GM12878 (cell line): ENCODE results near the gene NOC2L. TPM values are rescaled to one million over a fixed set of nuclear protein-coding genes. Genes with fewer than 3 reads are reported as not detected.
A peak's percentile ranks its signal among the peaks of the same experiment; 100 is the strongest.

Experiments used
- ATAC-seq: fragments of 200-7000 bp; cut with Tn5 transposase; 3 replicates; pipeline ENCODE4 v1.9.1; 2020; ENCODE audit warnings: mild to moderate bottlenecking, moderate library complexity
- BruUV-seq: library from RNA; stranded (reverse); fragments of 400-500 nt; replicated peaks from 2 replicates; lab custom pipeline; 2021; lab: Mats Ljungman, UMichigan
- CTCF ChIA-PET: fragments of 300-600 bp; sonication (Branson Sonifier 250); formaldehyde crosslinking; extraction: SDS; loops from one replicate; lab custom pipeline; 2021; ENCODE audit warnings: inconsistent platforms; lab: Yijun Ruan, JAX
- POLR2A ChIA-PET: fragments of 350-600 bp; formaldehyde crosslinking; extraction: SDS; loops from one replicate; lab custom pipeline; 2021; ENCODE audit warnings: inconsistent platforms; lab: Charles Lee
- RAD21 ChIA-PET: fragments of 300-600 bp; sonication (Branson Sonifier 250); formaldehyde crosslinking; loops from one replicate; lab custom pipeline; 2023; ENCODE audit warnings: antibody characterized with exemption; ENCODE audit not compliant: unreplicated experiment; lab: Charles Lee
- SMC1A ChIA-PET: fragments of 300-600 bp; sonication (Branson Sonifier 250); formaldehyde crosslinking; loops from one replicate; lab custom pipeline; 2023; ENCODE audit not compliant: unreplicated experiment, uncharacterized antibody; lab: Charles Lee
- DNase-seq: peaks from one replicate; pipeline ENCODE4 v3.0.0-alpha.2; 2011; ENCODE audit warnings: low read depth, low spot score
- FAIRE-seq: peaks from 3 replicates; lab custom pipeline; 2011; peaks lifted over from hg19 to GRCh38; lab: Jason Lieb, UNC
- H2AFZ ChIP-seq: 2 replicates; pipeline ENCODE4 v1.6.0; 2011; ENCODE audit warnings: low read depth, low read length, control low read depth; ENCODE audit not compliant: control insufficient read depth
- H3K27ac ChIP-seq: 2 replicates; pipeline ENCODE4 v1.5.1; 2011; ENCODE audit warnings: control low read depth; ENCODE audit not compliant: control insufficient read depth, insufficient read depth
- H3K27me3 ChIP-seq, 2 experiments: replicated peaks in 1 of 2; 2 replicates each; pipeline versions ENCODE4 v1.6.0 to v1.6.1; 2011; ENCODE audit warnings: low read length in 1 of 2; ENCODE audit not compliant: control insufficient read depth in 2 of 2, insufficient read depth in 2 of 2
- H3K36me3 ChIP-seq, 2 experiments: 2 replicates each; pipeline ENCODE4 v1.5.1; 2011; ENCODE audit warnings: low read length in 1 of 2; ENCODE audit not compliant: control insufficient read depth in 2 of 2, insufficient read depth in 2 of 2
- H3K4me1 ChIP-seq: 2 replicates; pipeline ENCODE4 v1.6.1; 2011; ENCODE audit warnings: mild to moderate bottlenecking, low read length, moderate library complexity, mixed read lengths; ENCODE audit not compliant: control insufficient read depth, insufficient read depth
- H3K4me2 ChIP-seq: 2 replicates; pipeline ENCODE4 v1.6.0; 2011; ENCODE audit warnings: control low read depth; ENCODE audit not compliant: control insufficient read depth, insufficient read depth
- H3K4me3 ChIP-seq: fragments of 200-600 bp; sonication (generic); 2 replicates; pipeline ENCODE4 v1.5.1; 2016
- H3K79me2 ChIP-seq: 2 replicates; pipeline ENCODE4 v1.6.0; 2011; ENCODE audit warnings: low read length; ENCODE audit not compliant: control insufficient read depth, insufficient read depth
- H3K9ac ChIP-seq: 2 replicates; pipeline ENCODE4 v1.8.0; 2011; ENCODE audit warnings: low read length, control low read depth, mixed read lengths; ENCODE audit not compliant: control insufficient read depth, insufficient read depth
- H3K9me3 ChIP-seq: replicated peaks from 3 replicates; pipeline ENCODE4 v1.5.1; 2011; ENCODE audit warnings: mild to moderate bottlenecking, low read length; ENCODE audit not compliant: control insufficient read depth, insufficient read depth
- H4K20me1 ChIP-seq: 2 replicates; pipeline ENCODE4 v1.6.0; 2011; ENCODE audit not compliant: control insufficient read depth, insufficient read depth
- CTCF ChIP-seq, 3 experiments: IDR thresholded peaks in 2 of 3; conservative IDR thresholded peaks in 1 of 3; 2 replicates each; pipeline ENCODE4 v1.5.1; 2011; ENCODE audit warnings: low read depth in 3 of 3, low read length in 3 of 3, mild to moderate bottlenecking in 3 of 3, control low read depth in 2 of 3, moderate library complexity in 2 of 3, inconsistent platforms in 1 of 3, mixed read lengths in 1 of 3; ENCODE audit not compliant: control insufficient read depth in 2 of 3, insufficient read depth in 1 of 3; ENCODE audit errors: extremely low read depth in 1 of 3
- DPF2 ChIP-seq: fragments of 450-650 bp; IDR thresholded peaks from 2 replicates; pipeline ENCODE4 v1.6.1; 2017; ENCODE audit warnings: mild to moderate bottlenecking
- FOS ChIP-seq: IDR thresholded peaks from 3 replicates; pipeline ENCODE4 v1.6.1; 2011; ENCODE audit warnings: borderline replicate concordance; ENCODE audit not compliant: insufficient read length; ENCODE audit errors: extremely low read depth
- GABPA ChIP-seq: IDR thresholded peaks from 2 replicates; pipeline ENCODE4 v1.6.1; 2014; ENCODE audit warnings: antibody characterized with exemption, low read depth, mild to moderate bottlenecking, inconsistent platforms
- JUND ChIP-seq: IDR thresholded peaks from 2 replicates; pipeline ENCODE4 v1.6.1; 2012; ENCODE audit warnings: low read depth, mild to moderate bottlenecking, low read length, improper control_type of control experiment, moderate library complexity
- KDM1A ChIP-seq: fragments of 200-600 bp; sonication (generic); IDR thresholded peaks from 2 replicates; pipeline ENCODE4 v1.6.1; 2016; ENCODE audit warnings: borderline replicate concordance
- PBX3 ChIP-seq: IDR thresholded peaks from 2 replicates; pipeline ENCODE4 v1.6.1; 2011; ENCODE audit warnings: mild to moderate bottlenecking, low read depth, low read length, moderate library complexity; ENCODE audit not compliant: insufficient replicate concordance
- POLR2AphosphoS5 ChIP-seq: IDR thresholded peaks from 2 replicates; pipeline ENCODE4 v1.6.1; 2011; ENCODE audit warnings: mild to moderate bottlenecking, low read length, inconsistent platforms
- SMARCA5 ChIP-seq: fragments of 450-650 bp; IDR thresholded peaks from 2 replicates; pipeline ENCODE4 v1.6.1; 2017; ENCODE audit warnings: mild to moderate bottlenecking
- TAF1 ChIP-seq: IDR thresholded peaks from 2 replicates; pipeline ENCODE4 v1.6.1; 2011; ENCODE audit warnings: mild to moderate bottlenecking, low read depth, low read length, borderline replicate concordance
- WRNIP1 ChIP-seq: IDR thresholded peaks from 2 replicates; pipeline ENCODE4 v1.6.1; 2011; ENCODE audit warnings: low read depth, low read length, improper control_type of control experiment, borderline replicate concordance
- ZNF687 ChIP-seq: fragments of 450-650 bp; IDR thresholded peaks from 2 replicates; pipeline ENCODE4 v1.6.1; 2017; ENCODE audit warnings: mild to moderate bottlenecking, moderate library complexity
- WGBS: methylation state at CpG from one replicate; pipeline ENCODE4 v1.1.6; 2016; ENCODE audit warnings: low lambda C conversion rate; ENCODE audit not compliant: insufficient replicate concordance, insufficient coverage; ENCODE audit errors: missing lambda C conversion rate; 5-methylcytosine and 5-hydroxymethylcytosine counted together
- in situ Hi-C: fragments of 300-500 bp; cut with MboI; formaldehyde crosslinking; loops from 9 replicates; pipeline ENCODE4 v1.14.3; 2018; ENCODE audit warnings: mixed read lengths
- intact Hi-C: fragments of 100-400 bp; cut with micrococcal nuclease; formaldehyde crosslinking; loops from one replicate; pipeline ENCODE4 v1.14.2; 2022; ENCODE audit not compliant: unreplicated experiment
- polyA plus RNA-seq, 11 experiments: library from polyadenylated mRNA; depleted of rRNA in 4 of 11; unstranded in 6 of 11; stranded (reverse) in 5 of 11; fragments of >200 nt; fragmentation: Nextera tagmentation in 4 of 11; fragmentation: Illumina TruSeq in 1 of 11; extraction: Ambion mirVana in 4 of 11; extraction: Trizol in 1 of 11; gene quantifications; 1 replicate in 1 of 11; 2 replicates in 10 of 11; pipeline versions ENCODE4 v1.2.1 to v1.2.3, GENCODE V29; 2011 to 2016; ENCODE audit warnings: inconsistent platforms in 2 of 11, missing spikeins in 2 of 11, low read depth in 1 of 11
- total RNA-seq, 4 experiments: library from RNA; depleted of rRNA in 3 of 4; stranded (reverse); fragments of >200 nt in 3 of 4; fragmentation: Illumina TruSeq in 1 of 4; extraction: Trizol in 1 of 4; gene quantifications; 2 replicates each; pipeline versions ENCODE4 v1.2.1 to v1.2.3, GENCODE V29; 2013 to 2021

Gene NOC2L
- total and polyA plus RNA-seq, 10 of the 15 experiments (the other 5 are each of a cell fraction or from before 2014, with no cell fraction given) = 1.3 to 171 (median 64.3) TPM

- no peak for TF ChIP-seq PBX3
- TF ChIP-seq FOS = no peak
- TF ChIP-seq CTCF (IDR thresholded peaks at IDR 0.05 in 2 of 3, conservative IDR thresholded peaks at IDR 0.05 in 1 of 3; ENCODE audit: control insufficient read depth in 2 of 3, extremely low read depth in 1 of 3, insufficient read depth in 1 of 3, low read depth in 3 of 3, low read length in 3 of 3) = no peak
- TF ChIP-seq KDM1A = no peak
- TF ChIP-seq WRNIP1 = no peak
Measured at GRCh38 chr1:965526-966134, 6.6 kb upstream of the NOC2L start (continued).

- CTCF ChIA-PET = no interaction called here
Measured at GRCh38 chr1:964691-965525, 5.9 kb upstream of the NOC2L start.

More at GRCh38 chr1:964691-965525, 5.9 kb upstream of the NOC2L start:
- TF ChIP-seq SMARCA5 = no peak
- no peak for TF ChIP-seq POLR2AphosphoS5
- no peak for TF ChIP-seq ZNF687
- no peak for TF ChIP-seq JUND
- no peak for TF ChIP-seq GABPA
- TF ChIP-seq TAF1 = no peak
- TF ChIP-seq DPF2 = no peak
- Histone ChIP-seq H3K9me3 (no peaks in the 10 kb centered on the region), H3K79me2 (no peaks in the 10 kb centered on the region; the same call in 1 of the 2 replicates), H3K27ac (no peak overlapping the region), H4K20me1 (no peaks in the 10 kb centered on the region), H3K27me3 (no peaks in the 10 kb centered on the region), H3K4me3 (no peak overlapping the region), H3K36me3 (no peaks in the 10 kb centered on the region; a peak in 1 of 4 replicates), H3K4me2 (no peak overlapping the region), H2AFZ (no peak overlapping the region), H3K9ac (no peak overlapping the region), H3K4me1 (peaks cover 15% of the 10 kb centered on the region)
- ChIA-PET RAD21 (interaction anchor here (0.6 kb wide), 1 partner anchor 60 kb away, joined by 3 read pairs; no protein-coding TSS in a partner anchor), SMC1A (no interaction called here), POLR2A (no interaction called here)
- ATAC-seq = no peak
- intact Hi-C loops = no loop called here
- in situ Hi-C loops = no loop called here
- DNase-seq = no peak
- no peak for FAIRE-seq
- 96% methylated on average over 34 of the region's 51 CpGs for WGBS
- TSS peak; percentile 45 for BruUV-seq
